Measurements from ENCODE around the gene FRMD8. TPM values are rescaled to one million over a fixed set of nuclear protein-coding genes. Genes with fewer than 3 reads are reported as not detected.

The FRMD8 gene
- total and polyA plus RNA-seq, 9 of the 15 experiments (the other 6 are each of a cell fraction or from before 2014, with no cell fraction given): 4.5 to 54.5 (median 15.8) TPM

DNA sequence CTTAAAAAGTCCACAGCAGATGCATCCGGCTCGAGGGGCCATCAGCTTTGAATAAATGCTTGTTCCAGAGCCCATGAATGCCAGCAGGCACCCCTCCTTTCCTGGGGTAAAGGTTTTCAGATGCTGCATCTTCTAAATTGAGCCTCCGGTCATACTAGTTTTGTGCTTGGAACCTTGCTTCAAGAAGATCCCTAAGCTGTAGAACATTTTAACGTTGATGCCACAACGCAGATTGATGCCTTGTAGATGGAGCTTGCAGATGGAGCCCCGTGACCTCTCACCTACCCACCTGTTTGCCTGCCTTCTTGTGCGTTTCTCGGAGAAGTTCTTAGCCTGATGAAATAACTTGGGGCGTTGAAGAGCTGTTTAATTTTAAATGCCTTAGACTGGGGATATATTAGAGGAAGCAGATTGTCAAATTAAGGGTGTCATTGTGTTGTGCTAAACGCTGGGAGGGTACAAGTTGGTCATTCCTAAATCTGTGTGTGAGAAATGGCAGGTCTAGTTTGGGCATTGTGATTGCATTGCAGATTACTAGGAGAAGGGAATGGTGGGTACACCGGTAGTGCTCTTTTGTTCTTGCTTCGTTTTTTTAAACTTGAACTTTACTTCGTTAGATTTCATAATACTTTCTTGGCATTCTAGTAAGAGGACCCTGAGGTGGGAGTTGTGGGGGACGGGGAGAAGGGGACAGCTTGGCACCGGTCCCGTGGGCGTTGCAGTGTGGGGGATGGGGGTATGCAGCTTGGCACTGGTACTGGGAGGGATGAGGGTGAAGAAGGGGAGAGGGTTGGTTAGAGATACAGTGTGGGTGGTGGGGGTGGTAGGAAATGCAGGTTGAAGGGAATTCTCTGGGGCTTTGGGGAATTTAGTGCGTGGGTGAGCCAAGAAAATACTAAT lies 38.0 kb downstream of the FRMD8 start (continued):
- TF ChIP-seq, protein P1, sequence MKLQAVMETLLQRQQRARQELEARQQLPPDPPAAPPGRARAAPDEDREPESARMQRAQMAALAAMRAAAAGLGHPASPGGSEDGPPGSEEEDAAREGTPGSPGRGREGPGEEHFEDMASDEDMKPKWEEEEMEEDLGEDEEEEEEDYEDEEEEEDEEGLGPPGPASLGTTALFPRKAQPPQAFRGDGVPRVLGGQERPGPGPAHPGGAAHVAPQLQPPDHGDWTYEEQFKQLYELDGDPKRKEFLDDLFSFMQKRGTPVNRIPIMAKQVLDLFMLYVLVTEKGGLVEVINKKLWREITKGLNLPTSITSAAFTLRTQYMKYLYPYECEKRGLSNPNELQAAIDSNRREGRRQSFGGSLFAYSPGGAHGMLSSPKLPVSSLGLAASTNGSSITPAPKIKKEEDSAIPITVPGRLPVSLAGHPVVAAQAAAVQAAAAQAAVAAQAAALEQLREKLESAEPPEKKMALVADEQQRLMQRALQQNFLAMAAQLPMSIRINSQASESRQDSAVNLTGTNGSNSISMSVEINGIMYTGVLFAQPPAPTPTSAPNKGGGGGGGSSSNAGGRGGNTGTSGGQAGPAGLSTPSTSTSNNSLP (IDR thresholded peaks at IDR 0.05; ENCODE audit: borderline replicate concordance, low read depth, low read length): no peak
- peak; percentile 52 to 82 for TF ChIP-seq SIN3A (IDR thresholded peaks at IDR 0.05; ENCODE audit: borderline replicate concordance in 2 of 2, control insufficient read depth in 1 of 2, low read depth in 2 of 2, low read length in 2 of 2)
- TF ChIP-seq ETV6 (IDR thresholded peaks at IDR 0.05; ENCODE audit: borderline replicate concordance in 1 of 2, low read depth in 2 of 2, low read length in 1 of 2): 0 out of 4 replicates have a peak, but pooled peaks of 1 of the 2 experiments have one; percentile 50
- TF ChIP-seq ETV6 (CRISPR knock-in tag; IDR thresholded peaks at IDR 0.05; ENCODE audit: borderline replicate concordance): 0 out of 2 replicates have a peak, but pooled peaks have one; percentile 70
- peak; percentile 53; the same call in 1 of the 2 replicates for TF ChIP-seq PRMT5 (CRISPR knock-in tag; IDR thresholded peaks at IDR 0.05)
- 0 out of 2 replicates have a peak, but pooled peaks have one; percentile 47 for TF ChIP-seq ZNF644 (tag; IDR thresholded peaks at IDR 0.05; ENCODE audit: low read depth)
- no peak for TF ChIP-seq RHOXF2B (CRISPR knock-in tag; conservative IDR thresholded peaks at IDR 0.05)
- TF ChIP-seq CHD2 (IDR thresholded peaks at IDR 0.05; ENCODE audit: low read depth, low read length): peak; percentile 19; the same call in 1 of the 2 replicates
- TF ChIP-seq, protein P2, sequence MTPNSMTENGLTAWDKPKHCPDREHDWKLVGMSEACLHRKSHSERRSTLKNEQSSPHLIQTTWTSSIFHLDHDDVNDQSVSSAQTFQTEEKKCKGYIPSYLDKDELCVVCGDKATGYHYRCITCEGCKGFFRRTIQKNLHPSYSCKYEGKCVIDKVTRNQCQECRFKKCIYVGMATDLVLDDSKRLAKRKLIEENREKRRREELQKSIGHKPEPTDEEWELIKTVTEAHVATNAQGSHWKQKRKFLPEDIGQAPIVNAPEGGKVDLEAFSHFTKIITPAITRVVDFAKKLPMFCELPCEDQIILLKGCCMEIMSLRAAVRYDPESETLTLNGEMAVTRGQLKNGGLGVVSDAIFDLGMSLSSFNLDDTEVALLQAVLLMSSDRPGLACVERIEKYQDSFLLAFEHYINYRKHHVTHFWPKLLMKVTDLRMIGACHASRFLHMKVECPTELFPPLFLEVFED (CRISPR knock-in tag; conservative IDR thresholded peaks at IDR 0.05): peak; percentile 99
- no peak for TF ChIP-seq ILK (tag; IDR thresholded peaks at IDR 0.05; ENCODE audit: borderline replicate concordance, low read depth)
- no peak for TF ChIP-seq MYC (IDR thresholded peaks at IDR 0.05; ENCODE audit: low read depth, low read length)
- TF ChIP-seq MYC (CRISPR knock-in tag; IDR thresholded peaks at IDR 0.05; ENCODE audit: borderline replicate concordance, low read depth): no peak

Measured in K562 (cell line).